ENCODE measurements around the gene KCNK5. TPM values are rescaled to one million over a fixed set of nuclear protein-coding genes. Genes with fewer than 3 reads are reported as not detected.

Gene KCNK5
- under 1 TPM; 0.79 to 0.83 TPM for total RNA-seq
- polyA plus RNA-seq, result under 1 TPM in 1 of 2 donors, not detected in 1; 0.17 TPM

GRCh38 chr6:39228992-39229767 is at the start of gene KCNK5:
Gene KCNK5 (minus strand): TSS chr6:39229475. CDS start chr6:39229111, 364 bp downstream.
- Histone ChIP-seq H3K9me3 (ENCODE audit: control insufficient read depth in 1 of 2, low read length in 2 of 2) (no peaks in the 10 kb centered on the region), H3K36me3 (ENCODE audit: insufficient read depth, low read length) (no peaks in the 10 kb centered on the region), H3K27me3 (ENCODE audit: insufficient read depth, low read length) (no peaks in the 10 kb centered on the region), H3K27ac (ENCODE audit: low read depth, low read length) (no peak within 1 kb of the TSS), H3K4me3 (ENCODE audit: low read length in 2 of 2) (peak within 1 kb of the TSS; percentile 69 to 70), H3K4me1 (ENCODE audit: insufficient read depth, low read length) (peaks cover 54% of the 10 kb centered on the region)
- intact Hi-C loops (cut with micrococcal nuclease), result loop anchor here (1.0 to 5.0 kb wide), 3 partner anchors 74 to 352 kb away; partner anchors contain the start of gene SAYSD1
- H3K9me3 Mint-ChIP-seq, result no peaks in the 10 kb centered on the region
- peaks cover 0 to 2% of the 10 kb centered on the region in 2 donors for H3K27me3 Mint-ChIP-seq
- ChIA-PET CTCF (ENCODE audit: partially characterized antibody) (interaction anchor here (1.1 to 1.4 kb wide), 5 partner anchors 10 to 136 kb away, joined by 3 to 7 read pairs (median 3); no protein-coding TSS in a partner anchor), POLR2A (ENCODE audit: partially characterized antibody) (interaction anchor here (1.1 kb wide), 1 partner anchor 10 kb away, joined by 3 read pairs; no protein-coding TSS in a partner anchor)
- H3K36me3 Mint-ChIP-seq, result no peaks in the 10 kb centered on the region
- peak within 1 kb of the TSS; percentile 58 to 86 (median 78) for H3K4me3 Mint-ChIP-seq
- H3K27ac Mint-ChIP-seq, result peak within 1 kb of the TSS in 4 of 7 donors; percentile 29 to 88 (median 64)
- peak; percentile 46 to 66 (median 51) for DNase-seq
- H3K4me1 Mint-ChIP-seq, result peaks cover 26 to 54% (median 37%) of the 10 kb centered on the region in 4 donors

- peaks cover 0 to 1% (median 0%) of the 10 kb centered on the region in 4 donors for H3K4me1 Mint-ChIP-seq
- no peak for DNase-seq
- H3K4me1 ChIP-seq (ENCODE audit: insufficient read depth, low read length), result no peaks in the 10 kb centered on the region
- H3K36me3 Mint-ChIP-seq, result no peaks in the 10 kb centered on the region
- no peaks in the 10 kb centered on the region for H3K9me3 Mint-ChIP-seq
- no peak overlapping the region for H3K27ac ChIP-seq (ENCODE audit: low read depth, low read length)
- H3K4me3 Mint-ChIP-seq, result no peak overlapping the region
- peaks cover 1 to 2% of the 10 kb centered on the region in 2 donors for H3K27me3 Mint-ChIP-seq
- POLR2A ChIA-PET (ENCODE audit: partially characterized antibody), result no interaction called here
- no peak overlapping the region for H3K27ac Mint-ChIP-seq
- CTCF ChIA-PET (ENCODE audit: partially characterized antibody), result no interaction called here
- no peak overlapping the region for H3K4me3 ChIP-seq (ENCODE audit: low read length in 2 of 2)
- H3K36me3 ChIP-seq (ENCODE audit: insufficient read depth, low read length), result no peaks in the 10 kb centered on the region
- H3K27me3 ChIP-seq (ENCODE audit: insufficient read depth, low read length), result no peaks in the 10 kb centered on the region
- H3K9me3 ChIP-seq (ENCODE audit: control insufficient read depth in 1 of 2, low read length in 2 of 2), result no peaks in the 10 kb centered on the region
- intact Hi-C loops (cut with micrococcal nuclease), result no loop called here
These were observed 47.2 kb upstream of the KCNK5 start for GRCh38 chr6:39276379-39276995.

- no peaks in the 10 kb centered on the region for H3K9me3 ChIP-seq (ENCODE audit: control insufficient read depth in 1 of 2, low read length in 2 of 2)
- Mint-ChIP-seq H3K4me3 (no peak overlapping the region), H3K27ac (no peak overlapping the region), H3K36me3 (no peaks in the 10 kb centered on the region), H3K4me1 (no peaks in the 10 kb centered on the region), H3K27me3 (peaks cover 0 to 1% of the 10 kb centered on the region in 2 donors), H3K9me3 (no peaks in the 10 kb centered on the region)
- H3K27ac ChIP-seq (ENCODE audit: low read depth, low read length), result no peak overlapping the region
- no peak for DNase-seq
- H3K4me1 ChIP-seq (ENCODE audit: insufficient read depth, low read length), result no peaks in the 10 kb centered on the region
- intact Hi-C loops (cut with micrococcal nuclease), result no loop called here
- ChIA-PET CTCF (ENCODE audit: partially characterized antibody) (interaction anchor here (1.2 kb wide), 1 partner anchor 35 kb away, joined by 3 read pairs; no protein-coding TSS in a partner anchor), POLR2A (ENCODE audit: partially characterized antibody) (no interaction called here)
- H3K27me3 ChIP-seq (ENCODE audit: insufficient read depth, low read length), result no peaks in the 10 kb centered on the region
- H3K4me3 ChIP-seq (ENCODE audit: low read length in 2 of 2), result no peak overlapping the region
- no peaks in the 10 kb centered on the region for H3K36me3 ChIP-seq (ENCODE audit: insufficient read depth, low read length)
These were observed 45.6 kb upstream of the KCNK5 start for GRCh38 chr6:39274903-39275302.

GRCh38 chr6:39274471-39274870 is 45.2 kb upstream of the KCNK5 start:
- no peaks in the 10 kb centered on the region for H3K9me3 Mint-ChIP-seq
- H3K4me1 ChIP-seq (ENCODE audit: insufficient read depth, low read length), result no peaks in the 10 kb centered on the region
- no peaks in the 10 kb centered on the region for H3K27me3 ChIP-seq (ENCODE audit: insufficient read depth, low read length)
- no peak for DNase-seq
- H3K27ac Mint-ChIP-seq, result no peak overlapping the region
- H3K27me3 Mint-ChIP-seq, result peaks cover 0 to 1% of the 10 kb centered on the region in 2 donors
- ChIA-PET CTCF (ENCODE audit: partially characterized antibody) (interaction anchor here (1.2 kb wide), 1 partner anchor 35 kb away, joined by 3 read pairs; no protein-coding TSS in a partner anchor), POLR2A (ENCODE audit: partially characterized antibody) (no interaction called here)
- no peak overlapping the region for H3K27ac ChIP-seq (ENCODE audit: low read depth, low read length)
- H3K4me3 ChIP-seq (ENCODE audit: low read length in 2 of 2), result no peak overlapping the region
- no peaks in the 10 kb centered on the region for H3K9me3 ChIP-seq (ENCODE audit: control insufficient read depth in 1 of 2, low read length in 2 of 2)
- no peaks in the 10 kb centered on the region for H3K36me3 ChIP-seq (ENCODE audit: insufficient read depth, low read length)
- H3K4me1 Mint-ChIP-seq, result no peaks in the 10 kb centered on the region
- H3K4me3 Mint-ChIP-seq, result no peak overlapping the region
- intact Hi-C loops (cut with micrococcal nuclease), result no loop called here
- H3K36me3 Mint-ChIP-seq, result no peaks in the 10 kb centered on the region

GRCh38 chr6:39273406-39273821 is 44.1 kb upstream of the KCNK5 start:
- Mint-ChIP-seq H3K4me1 (no peaks in the 10 kb centered on the region), H3K36me3 (no peaks in the 10 kb centered on the region), H3K9me3 (no peaks in the 10 kb centered on the region), H3K27ac (no peak overlapping the region), H3K4me3 (no peak overlapping the region), H3K27me3 (peaks cover 0 to 1% of the 10 kb centered on the region in 2 donors)
- Histone ChIP-seq H3K36me3 (ENCODE audit: insufficient read depth, low read length) (no peaks in the 10 kb centered on the region), H3K4me1 (ENCODE audit: insufficient read depth, low read length) (no peaks in the 10 kb centered on the region), H3K9me3 (ENCODE audit: control insufficient read depth in 1 of 2, low read length in 2 of 2) (no peaks in the 10 kb centered on the region), H3K4me3 (ENCODE audit: low read length in 2 of 2) (no peak overlapping the region), H3K27ac (ENCODE audit: low read depth, low read length) (no peak overlapping the region), H3K27me3 (ENCODE audit: insufficient read depth, low read length) (no peaks in the 10 kb centered on the region)
- ChIA-PET POLR2A (ENCODE audit: partially characterized antibody) (no interaction called here), CTCF (ENCODE audit: partially characterized antibody) (no interaction called here)
- no peak for DNase-seq
- intact Hi-C loops (cut with micrococcal nuclease), result no loop called here

GRCh38 chr6:39269961-39270360 is 40.7 kb upstream of the KCNK5 start:
- Histone ChIP-seq H3K27me3 (ENCODE audit: insufficient read depth, low read length) (no peaks in the 10 kb centered on the region), H3K4me3 (ENCODE audit: low read length in 2 of 2) (no peak overlapping the region), H3K9me3 (ENCODE audit: control insufficient read depth in 1 of 2, low read length in 2 of 2) (no peaks in the 10 kb centered on the region), H3K4me1 (ENCODE audit: insufficient read depth, low read length) (no peaks in the 10 kb centered on the region), H3K36me3 (ENCODE audit: insufficient read depth, low read length) (no peaks in the 10 kb centered on the region), H3K27ac (ENCODE audit: low read depth, low read length) (no peak overlapping the region)
- H3K4me3 Mint-ChIP-seq, result no peak overlapping the region
- no peaks in the 10 kb centered on the region for H3K4me1 Mint-ChIP-seq
- no peaks in the 10 kb centered on the region for H3K9me3 Mint-ChIP-seq
- intact Hi-C loops (cut with micrococcal nuclease), result no loop called here
- POLR2A ChIA-PET (ENCODE audit: partially characterized antibody), result no interaction called here
- no peak for DNase-seq
- peaks cover 0 to 1% of the 10 kb centered on the region in 2 donors for H3K27me3 Mint-ChIP-seq
- H3K27ac Mint-ChIP-seq, result no peak overlapping the region
- CTCF ChIA-PET (ENCODE audit: partially characterized antibody), result interaction anchor here (0.9 kb wide), 1 partner anchor 110 kb away, joined by 3 read pairs; no protein-coding TSS in a partner anchor
- H3K36me3 Mint-ChIP-seq, result no peaks in the 10 kb centered on the region

GRCh38 chr6:39268721-39269120 is 39.4 kb upstream of the KCNK5 start:
- Mint-ChIP-seq H3K4me3 (no peak overlapping the region), H3K9me3 (no peaks in the 10 kb centered on the region), H3K4me1 (peaks cover 0 to 1% (median 0%) of the 10 kb centered on the region in 4 donors), H3K27me3 (peaks cover 3 to 5% of the 10 kb centered on the region in 2 donors), H3K36me3 (no peaks in the 10 kb centered on the region), H3K27ac (no peak overlapping the region)
- H3K9me3 ChIP-seq (ENCODE audit: control insufficient read depth in 1 of 2, low read length in 2 of 2), result no peaks in the 10 kb centered on the region
- no peak overlapping the region for H3K27ac ChIP-seq (ENCODE audit: low read depth, low read length)
- H3K36me3 ChIP-seq (ENCODE audit: insufficient read depth, low read length), result no peaks in the 10 kb centered on the region
- H3K4me1 ChIP-seq (ENCODE audit: insufficient read depth, low read length), result no peaks in the 10 kb centered on the region
- ChIA-PET CTCF (ENCODE audit: partially characterized antibody) (interaction anchor here (0.7 kb wide), 1 partner anchor 12 kb away, joined by 4 read pairs; no protein-coding TSS in a partner anchor), POLR2A (ENCODE audit: partially characterized antibody) (no interaction called here)
- intact Hi-C loops (cut with micrococcal nuclease), result no loop called here
- H3K4me3 ChIP-seq (ENCODE audit: low read length in 2 of 2), result no peak overlapping the region
- DNase-seq, result no peak
- no peaks in the 10 kb centered on the region for H3K27me3 ChIP-seq (ENCODE audit: insufficient read depth, low read length)
